GM21576 (cell line): ENCODE data around the gene HIPK4.
A peak's percentile ranks its signal among the peaks of the same experiment; 100 is the strongest.
"Not testable (repeated sequence)": the region's sequence is repeated elsewhere in the genome, so short reads cannot be mapped to it uniquely, and the experiment has no call there.

ENCODE experiments used
- ATAC-seq: cut with Tn5 transposase; IDR thresholded peaks from one replicate; pipeline ENCODE4 v1.9.1; 2021; ENCODE audit warnings: mild to moderate bottlenecking, moderate library complexity; ENCODE audit not compliant: unreplicated experiment

HIPK4 gene

DNA sequence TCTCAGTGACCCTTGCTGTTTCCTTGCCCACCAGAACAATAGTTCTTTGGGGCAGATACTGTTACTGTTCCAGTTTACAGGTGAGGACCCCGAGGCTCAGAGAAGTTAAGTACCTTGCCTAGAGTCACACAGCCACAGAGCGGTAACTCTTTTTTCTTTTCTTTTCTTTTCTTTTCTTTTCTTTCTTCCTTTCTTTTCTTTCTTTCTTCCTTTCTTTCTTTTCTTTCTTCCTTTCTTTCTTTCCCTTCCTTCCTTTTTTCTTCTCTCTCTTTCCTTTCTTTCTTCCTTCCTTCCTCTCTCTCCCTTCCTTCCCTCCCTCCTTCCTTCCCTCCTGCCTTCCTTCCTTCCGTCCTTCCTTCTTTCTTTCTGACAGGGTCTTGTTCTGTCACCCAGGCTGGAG, 28.1 kb upstream of the HIPK4 start:
- ATAC-seq = no peak

DNA sequence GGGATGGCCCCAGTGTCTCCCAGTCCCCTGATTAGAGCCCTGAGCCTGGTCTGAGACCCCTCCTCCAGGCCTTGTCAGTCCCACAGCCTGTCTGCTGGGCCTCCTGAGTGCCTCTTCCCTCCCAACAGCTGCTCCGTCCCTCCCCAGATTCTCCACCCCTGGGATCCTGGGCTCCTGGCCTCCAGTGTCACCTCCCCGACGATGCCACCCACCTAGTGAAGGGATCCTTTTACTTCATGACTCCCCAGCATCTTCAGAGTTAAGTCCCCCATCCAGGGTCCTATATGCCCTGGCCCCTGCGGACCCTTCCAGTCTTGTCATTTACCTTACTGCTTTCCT, 27.6 kb upstream of the HIPK4 start:
- no peak for ATAC-seq

DNA sequence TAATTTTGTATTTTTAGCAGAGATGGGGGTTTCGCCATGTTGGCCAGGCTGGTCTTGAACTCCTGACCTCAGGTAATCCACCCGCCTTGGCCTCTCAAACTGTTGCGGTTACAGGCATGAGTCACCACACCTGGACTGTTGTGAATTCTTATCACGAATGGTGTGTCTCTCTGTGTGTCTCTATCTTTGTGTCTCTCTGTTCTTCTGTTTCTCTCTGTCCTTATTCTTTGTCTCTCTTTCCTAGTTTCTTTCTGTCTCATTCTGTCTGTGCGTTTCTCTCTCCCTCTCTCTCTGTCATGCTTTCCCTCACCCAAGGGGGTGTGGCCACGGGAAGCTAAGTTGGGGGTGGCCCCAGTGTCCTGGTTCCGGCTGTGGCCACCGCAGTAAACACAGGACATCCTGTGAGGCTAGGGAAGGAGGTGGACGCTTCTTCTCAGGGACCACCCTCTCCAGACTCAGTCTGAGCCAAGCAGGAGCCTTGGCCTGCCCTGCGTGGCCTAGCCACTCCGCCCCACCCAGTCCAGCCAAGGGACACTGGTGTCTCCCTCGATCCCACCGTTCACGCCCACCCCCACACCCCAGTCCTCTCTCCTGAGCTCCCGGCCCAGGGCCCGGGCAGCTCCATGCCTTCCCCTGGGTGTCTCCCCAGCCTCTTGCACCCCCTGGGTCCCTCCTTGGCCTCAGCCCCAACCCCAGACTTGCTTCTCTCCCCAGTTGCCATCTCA, 27.1 kb upstream of the HIPK4 start:
- no peak for ATAC-seq

DNA sequence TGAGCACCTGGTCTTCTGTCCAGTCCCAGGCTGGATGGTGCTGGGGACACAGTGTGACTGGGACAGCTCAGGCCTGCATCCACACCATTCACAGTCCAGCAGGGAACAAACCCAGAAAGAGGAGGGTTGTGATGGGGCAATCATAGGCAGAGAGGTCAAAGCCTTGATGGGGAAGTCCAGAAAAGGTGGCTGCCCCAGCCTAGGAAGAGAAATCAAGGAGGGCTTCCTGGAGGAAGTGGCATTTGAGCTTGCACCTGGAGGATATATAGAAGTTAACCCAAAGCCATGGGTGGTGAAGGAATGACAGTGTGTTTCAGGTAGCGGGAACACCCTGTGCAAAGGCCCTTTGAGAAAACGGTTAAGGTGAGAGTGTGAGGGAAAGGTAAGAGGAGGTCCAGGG, 25.8 kb upstream of the HIPK4 start:
- ATAC-seq = no peak

DNA sequence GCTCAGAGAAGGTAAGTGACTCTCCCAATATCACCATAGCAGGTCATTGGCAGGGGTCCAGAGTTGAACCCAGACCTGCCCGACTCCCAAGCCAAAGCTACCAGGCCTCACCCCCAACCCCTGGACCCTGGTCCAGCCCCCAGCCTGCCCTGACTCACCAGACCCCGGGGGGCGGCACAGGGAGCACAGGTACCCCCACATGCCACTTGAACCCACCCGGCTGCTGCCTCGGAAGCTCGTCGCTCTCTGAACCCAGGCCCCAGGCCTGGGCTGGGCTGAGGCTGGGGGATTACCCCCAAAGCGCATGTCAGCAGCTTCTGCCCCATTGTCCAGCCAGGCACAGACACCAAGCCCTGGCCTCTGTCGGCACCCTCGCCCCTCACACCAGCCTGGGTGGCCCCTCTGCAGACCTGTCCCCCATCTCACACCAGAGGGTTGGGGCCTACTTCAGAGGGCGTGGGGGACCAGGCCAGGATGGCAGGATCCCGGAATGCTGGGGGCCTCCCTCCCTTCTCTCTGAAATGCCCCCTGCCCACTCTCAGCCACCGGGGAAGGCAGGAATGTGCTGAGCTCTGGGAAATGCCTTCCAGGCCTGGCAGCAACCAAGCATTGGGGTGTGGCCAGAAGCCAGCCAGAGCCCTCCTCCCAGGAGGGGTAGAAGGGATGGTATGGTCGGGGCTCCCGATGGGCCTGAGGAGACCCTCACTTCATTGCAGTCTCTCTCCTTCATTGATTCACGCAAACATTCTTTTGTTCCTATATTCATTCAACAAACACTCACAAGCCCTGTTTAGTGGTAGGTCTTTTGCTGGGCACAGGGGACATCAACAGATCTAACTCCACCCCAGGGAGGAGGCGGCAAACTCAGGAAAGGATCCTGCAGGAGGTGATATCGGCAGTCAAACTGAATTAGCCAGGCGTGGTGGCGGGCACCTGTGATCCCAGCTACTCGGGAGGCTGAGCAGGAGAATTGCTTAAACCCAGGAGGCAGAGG, 24.9 kb upstream of the HIPK4 start:
- no peak for ATAC-seq

DNA sequence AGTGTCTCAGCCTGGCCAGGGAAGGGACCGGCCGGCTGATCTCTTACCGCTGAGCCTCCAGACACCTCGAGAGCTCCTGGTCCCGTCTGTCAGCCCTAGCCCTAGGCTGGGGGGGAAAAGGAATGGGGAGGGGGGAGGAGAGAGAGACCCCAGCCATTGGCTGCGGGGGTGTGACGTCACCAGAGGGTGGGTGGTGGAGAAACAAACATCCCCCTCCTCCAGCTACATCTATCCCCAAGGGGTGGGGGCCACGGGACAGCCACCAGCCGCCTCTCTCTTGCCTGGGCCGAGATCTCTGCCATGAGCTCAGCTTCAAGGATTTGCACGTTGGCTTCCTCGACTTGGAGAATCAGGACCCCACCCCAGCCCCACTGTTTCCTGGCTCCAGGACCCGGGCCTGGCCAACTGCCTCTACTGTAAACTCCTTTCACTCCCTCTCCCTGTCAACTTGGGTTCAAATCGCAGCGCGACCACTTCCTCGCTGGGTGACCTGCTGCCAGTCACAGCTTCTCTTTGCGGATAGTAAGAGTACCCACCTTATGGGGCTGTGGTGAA, 23.4 kb upstream of the HIPK4 start, which contains the start of gene PRX:
Gene PRX (minus strand): TSS at position 88 of the 555 bp plus-strand sequence. CDS start 5,446 bp downstream, outside the sequence.
- ATAC-seq = no peak

DNA sequence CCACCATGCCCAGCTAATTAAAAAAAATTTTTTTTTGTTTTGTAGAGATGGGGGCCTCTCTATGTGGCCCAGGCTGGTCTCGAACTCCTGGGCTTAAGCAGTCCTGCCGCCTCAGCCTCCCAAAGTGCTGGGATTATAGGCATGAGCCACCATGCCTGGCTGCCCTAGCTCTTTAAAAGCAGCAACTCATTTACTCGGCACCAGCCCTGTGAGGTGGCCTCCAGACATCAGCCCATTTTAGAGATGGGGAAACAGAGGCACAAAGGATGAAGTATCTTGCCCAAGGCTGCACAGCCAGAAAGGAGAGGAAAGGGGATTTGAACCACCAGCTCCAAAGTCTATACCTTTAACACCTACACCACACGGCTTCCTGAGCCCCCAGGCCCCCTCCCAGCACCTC, 22.9 kb upstream of the HIPK4 start:
- ATAC-seq = no peak

DNA sequence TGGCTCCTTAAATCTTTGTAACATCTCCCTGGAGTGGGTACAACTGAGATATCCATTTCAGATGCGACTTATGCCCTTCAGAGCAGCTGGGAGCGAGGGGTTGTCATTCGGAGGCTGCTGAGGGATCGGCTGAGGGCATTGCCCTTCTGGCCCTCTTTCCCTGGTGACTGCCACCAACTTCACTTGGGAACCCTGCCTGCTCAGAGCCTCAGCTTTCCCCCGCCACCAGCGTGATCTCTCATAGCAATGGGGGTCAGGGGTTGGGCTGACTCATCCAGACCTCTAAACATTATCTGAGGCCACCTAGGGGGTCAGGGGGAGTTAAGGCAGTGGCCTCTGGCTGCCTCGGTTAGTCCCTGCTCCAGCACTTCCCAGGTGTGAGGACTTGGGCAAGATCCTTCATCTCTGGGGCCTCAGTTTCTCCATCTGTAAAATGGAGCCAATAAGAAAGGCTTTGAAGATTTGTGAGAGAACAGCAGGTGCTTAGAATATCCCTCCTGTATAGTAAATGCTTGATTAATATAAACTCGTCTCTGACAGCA, 22.0 kb upstream of the HIPK4 start:
- ATAC-seq = no peak

DNA sequence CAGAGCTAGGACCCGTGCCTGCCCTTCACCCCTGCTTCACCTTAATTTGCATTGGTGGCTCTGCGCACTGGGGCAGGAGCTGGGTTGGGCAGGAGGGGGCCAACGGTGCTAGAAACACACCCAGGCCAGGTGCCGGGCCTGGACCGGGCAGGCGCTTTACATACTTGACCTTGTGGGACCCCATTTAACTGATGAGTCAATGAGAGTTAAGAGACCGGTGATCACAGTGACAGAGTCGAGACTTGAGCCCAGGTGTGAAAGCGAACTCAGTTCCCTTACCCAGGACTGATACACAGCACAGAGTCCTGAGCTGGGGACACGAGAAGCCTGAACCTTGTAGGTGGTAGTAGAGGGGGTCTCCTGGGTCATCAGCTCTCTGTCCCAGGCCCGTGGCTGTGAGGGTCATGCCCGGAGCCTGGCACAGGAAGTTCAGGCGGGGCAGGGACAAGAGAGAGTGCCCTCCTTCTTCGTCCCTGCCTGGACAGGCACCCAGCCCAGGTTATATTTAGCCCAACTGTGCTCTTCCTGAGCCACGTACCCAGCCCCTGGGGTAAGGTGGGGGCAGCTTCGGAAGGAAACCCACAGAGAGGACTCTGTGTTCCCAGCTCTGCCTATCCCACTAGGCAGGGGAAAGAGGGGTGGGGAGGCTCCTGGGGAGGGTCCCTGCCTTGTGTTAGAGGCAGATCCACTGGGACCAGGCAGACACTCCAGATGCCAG, 21.3 kb upstream of the HIPK4 start:
- ATAC-seq = no peak

DNA sequence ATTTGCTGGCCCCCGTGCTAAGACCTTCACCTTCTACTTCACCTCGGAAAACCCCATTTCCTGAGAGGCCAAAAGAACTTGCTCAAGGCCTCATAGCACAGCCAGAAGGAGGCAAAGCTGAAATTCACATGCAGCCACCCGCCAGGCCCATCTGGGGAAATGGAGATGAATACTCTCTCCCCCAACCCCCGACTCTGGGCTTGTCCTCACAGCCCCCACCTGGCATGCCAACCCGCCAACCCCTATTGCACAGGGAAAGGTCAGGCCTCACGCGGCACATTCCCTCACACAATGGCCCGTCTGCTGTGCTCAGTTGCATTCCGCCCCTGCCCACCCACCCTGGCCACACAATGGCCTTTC, 20.0 kb upstream of the HIPK4 start:
- ATAC-seq = no peak

DNA sequence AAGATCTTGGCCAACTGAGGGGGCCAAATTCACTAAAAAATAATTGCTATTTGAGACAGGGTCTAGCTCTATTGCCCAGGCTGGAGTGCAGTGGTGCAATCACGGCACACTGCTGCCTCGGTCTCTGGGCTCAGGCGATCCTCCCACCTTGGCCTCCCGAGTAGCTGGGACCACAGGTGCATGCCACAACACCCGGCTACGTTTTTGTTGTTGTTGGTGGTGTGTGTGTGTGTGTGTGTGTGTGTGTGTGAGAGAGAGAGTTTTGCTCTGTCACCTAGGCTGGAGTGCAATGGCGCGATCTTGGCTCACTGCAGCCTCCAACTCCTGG, 18.6 kb upstream of the HIPK4 start:
- ATAC-seq = not testable (repeated sequence)

DNA sequence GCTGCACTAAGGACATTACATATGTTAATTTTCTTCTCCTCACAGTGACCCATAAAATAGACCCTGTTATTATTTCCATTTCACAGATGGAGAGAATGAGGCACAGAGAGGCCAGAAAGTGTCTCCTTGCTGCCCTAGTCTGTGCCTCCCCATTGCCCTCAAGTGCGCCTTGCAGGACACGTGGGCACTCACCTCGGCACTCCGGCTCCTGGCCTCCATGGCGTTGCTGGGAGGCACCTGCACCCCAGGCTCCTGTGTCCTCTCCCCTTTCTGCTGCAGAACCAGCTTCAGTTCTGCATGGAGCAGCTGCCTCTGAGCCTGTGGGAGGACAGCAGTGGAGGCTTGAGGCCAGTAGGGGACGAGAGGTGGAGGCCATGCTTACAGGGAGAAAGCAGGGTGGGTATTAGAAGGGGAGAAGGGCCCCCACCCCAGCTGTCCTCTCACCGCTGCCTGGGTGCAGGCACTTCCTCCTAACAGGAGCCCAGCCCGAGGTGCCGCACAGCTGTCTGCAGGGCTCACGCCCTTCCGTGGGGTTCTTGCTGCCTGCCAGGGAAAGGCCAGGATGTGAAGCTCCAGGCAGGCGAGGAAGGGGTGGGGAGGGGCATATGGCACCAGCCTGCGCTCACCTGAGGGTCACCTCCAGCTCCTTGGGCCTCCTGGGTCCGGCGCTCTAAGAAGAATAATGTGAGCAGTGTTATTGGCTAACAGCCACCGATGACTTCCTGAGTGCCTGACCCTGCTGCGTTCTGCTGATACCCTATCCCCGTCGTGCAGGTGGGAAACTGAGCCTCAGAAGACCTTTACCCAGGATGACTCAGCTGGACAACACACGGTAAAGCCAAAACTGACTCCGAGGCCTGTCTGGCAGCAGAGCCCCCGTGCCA, 18.0 kb upstream of the HIPK4 start:
- no peak for ATAC-seq

DNA sequence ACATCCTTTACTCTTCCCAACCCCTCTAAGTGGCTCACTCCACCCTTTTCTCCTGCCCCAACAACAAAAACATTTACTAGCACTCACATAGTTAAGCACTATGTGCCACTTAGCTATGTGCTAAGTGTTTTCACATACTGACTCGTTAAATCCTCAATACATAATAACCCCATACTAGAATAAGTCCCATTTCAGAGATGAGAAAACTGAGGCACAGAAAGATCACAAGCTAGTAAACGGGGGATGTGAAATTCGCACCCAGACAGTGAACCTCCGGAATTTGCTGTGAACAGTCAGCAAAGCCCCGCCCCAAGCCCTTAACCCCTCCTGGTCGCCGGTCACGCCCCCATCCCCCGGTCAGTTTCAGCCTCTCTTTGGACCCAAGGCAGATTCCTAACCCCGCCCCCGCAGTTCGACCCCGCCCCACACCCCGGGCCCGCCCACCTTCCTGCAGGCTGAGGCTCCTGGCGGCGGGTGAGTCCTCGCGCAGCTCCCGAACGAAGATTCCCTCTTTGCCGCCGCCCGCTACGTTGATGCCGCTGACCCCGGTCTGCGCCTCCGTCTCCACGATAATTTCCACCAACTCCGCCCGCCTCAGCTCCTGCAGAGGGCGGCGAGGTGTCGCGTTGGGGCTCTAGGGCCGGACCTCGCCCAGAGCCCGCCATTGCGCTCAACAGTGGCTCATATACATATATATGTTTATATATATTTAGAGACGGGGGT, 13.4 kb upstream of the HIPK4 start:
- ATAC-seq = peak; percentile 65

DNA sequence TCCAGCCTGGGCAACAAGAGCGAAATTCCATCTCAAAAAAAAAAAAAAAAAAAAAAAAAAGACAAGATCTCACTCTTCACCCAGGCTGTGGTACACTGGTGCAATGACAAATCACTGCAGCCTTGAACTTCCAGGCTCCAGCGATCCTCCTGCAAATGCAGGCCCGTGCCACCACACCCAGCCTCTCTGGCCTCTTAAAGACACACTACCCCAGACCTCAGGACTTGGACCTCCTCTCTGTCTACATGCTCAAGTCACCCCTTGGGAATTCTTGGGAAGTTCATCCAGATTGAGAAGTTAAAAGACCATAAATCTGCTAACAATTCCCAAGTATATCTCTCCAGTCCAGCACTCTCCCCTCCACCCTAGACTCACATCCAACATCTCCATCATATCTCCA, 10.6 kb upstream of the HIPK4 start:
- no peak for ATAC-seq

DNA sequence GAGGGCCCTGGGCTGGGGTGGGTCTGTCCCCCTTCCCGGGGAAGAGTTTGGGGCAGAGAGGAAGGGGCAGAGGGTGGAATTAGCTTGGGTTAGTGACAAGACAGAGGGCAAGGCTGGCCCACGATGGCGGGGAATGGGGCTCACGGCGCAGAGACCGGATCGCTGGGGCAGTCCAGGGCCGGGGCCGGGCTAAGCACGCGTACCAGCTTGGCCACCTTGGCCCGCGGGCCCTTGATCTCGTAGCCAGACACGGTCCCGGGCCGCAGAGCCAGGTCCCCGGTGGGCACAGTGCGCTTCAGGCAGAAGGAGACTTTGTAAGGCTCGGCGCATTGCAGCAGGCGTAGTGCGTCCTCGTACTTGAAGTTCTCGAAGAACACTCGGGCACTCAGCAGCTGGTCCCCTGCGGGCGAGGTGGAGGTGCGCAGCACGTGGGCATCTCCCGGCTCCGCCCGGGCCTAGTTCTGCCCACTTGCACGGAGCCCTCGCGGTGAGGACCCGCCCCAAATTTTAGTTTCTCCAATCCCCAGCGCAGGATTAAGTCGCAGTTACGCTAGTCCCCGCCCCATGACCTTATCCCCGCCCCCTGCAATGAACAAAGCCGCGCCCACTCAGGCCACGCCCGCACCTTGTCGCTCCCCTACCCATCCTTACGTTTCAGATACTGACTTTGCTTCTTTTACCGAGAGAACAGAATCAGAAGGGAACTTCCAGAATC, 8.6 kb upstream of the HIPK4 start:
- ATAC-seq = no peak

DNA sequence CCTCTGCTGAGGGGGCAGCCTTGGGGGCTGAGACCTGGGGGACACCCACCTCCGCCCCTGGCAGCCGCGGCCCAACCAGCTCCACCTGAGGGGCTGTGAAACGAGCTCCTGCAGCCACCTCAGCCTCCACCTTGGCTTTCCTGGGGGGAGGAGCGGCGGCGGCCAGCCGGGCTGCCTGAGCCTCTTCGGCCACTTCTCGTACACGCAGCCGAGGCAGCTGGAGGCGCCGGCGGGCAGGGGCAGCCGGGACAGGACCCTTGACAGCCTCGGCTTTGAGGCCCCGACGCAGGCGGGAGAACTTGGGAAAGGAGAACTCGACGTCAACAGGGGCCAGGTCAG, 7.6 kb upstream of the HIPK4 start:
- ATAC-seq = no peak

DNA sequence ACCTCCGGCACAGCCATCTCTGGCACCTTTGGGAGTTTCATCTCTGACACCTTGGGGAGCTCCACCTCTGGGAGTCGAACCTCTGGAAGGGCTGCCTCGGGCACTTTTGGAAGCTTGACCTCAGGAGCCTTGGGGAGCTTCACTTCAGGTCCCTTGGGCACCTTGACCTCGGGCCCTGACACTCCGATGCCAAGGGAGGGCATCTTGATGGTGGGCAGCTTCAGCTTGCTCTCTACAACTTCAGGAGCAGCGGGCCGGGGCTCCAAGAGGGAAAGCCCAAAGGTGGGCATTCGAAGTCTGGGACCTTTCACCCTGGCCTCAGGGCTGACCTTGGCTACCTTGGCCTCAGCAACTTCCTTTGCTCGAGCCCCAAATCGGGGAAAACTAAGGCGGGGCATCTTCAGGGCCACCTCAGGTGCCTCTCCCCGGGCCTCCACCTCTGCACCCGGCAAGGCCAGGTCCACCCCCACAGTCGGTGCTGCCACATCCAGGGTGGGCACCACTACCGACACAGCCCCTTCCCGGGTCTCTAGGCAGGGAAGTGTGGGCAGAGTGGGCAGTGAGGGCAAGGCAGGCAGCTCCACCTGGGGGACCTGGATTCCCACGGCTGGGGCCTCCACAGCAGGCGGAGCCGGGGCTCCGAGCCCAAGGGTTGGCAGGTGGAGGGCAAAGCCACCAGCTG, 7.0 kb upstream of the HIPK4 start:
- ATAC-seq = no peak

DNA sequence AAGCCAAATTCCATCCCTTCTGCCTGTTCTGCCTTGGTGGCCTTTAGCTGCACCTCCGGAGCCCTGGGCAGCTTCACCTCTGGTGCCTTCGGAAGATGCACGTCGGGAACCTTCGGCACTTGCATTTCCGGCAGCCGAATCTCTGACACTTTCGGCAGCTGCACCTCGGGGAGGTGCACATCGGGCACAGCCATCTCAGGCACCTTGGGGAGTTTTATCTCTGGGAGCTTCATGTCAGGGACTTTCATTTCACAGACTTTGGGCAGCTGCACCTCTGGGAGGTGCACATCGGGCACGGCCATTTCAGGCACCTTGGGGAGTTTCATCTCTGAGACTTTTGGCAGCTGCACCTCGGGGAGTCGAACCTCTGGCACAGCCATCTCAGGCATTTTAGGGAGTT, 6.0 kb upstream of the HIPK4 start:
- ATAC-seq = no peak
